GM13977 (cell line): Measurements from ENCODE around the gene FDXR.

Source experiments
- DNase-seq: peaks from one replicate; pipeline ENCODE4 v3.0.0; 2012; ENCODE audit warnings: low spot score
- in situ Hi-C: fragments of 300-500 bp; cut with MboI; formaldehyde crosslinking; loops from one replicate; pipeline ENCODE4 v1.12.0; 2022; ENCODE audit warnings: low sequenced_read_pairs, low pct_unique_long_range_greater_than_20kb, mixed read lengths, inconsistent platforms; ENCODE audit not compliant: unreplicated experiment
- TF ChIP-seq, protein P1 (sequence below): IDR thresholded peaks from 2 replicates; pipeline ENCODE4 v1.5.1; 2012; ENCODE audit warnings: mild to moderate bottlenecking, control low read depth; ENCODE audit not compliant: insufficient read depth; ENCODE audit errors: extremely low read depth, missing control alignments

FDXR gene

GRCh38 chr17:74830861-74831260 is 41.9 kb downstream of the FDXR start:
- in situ Hi-C loops = no loop called here
- no peak for DNase-seq
- TF ChIP-seq, protein P1, sequence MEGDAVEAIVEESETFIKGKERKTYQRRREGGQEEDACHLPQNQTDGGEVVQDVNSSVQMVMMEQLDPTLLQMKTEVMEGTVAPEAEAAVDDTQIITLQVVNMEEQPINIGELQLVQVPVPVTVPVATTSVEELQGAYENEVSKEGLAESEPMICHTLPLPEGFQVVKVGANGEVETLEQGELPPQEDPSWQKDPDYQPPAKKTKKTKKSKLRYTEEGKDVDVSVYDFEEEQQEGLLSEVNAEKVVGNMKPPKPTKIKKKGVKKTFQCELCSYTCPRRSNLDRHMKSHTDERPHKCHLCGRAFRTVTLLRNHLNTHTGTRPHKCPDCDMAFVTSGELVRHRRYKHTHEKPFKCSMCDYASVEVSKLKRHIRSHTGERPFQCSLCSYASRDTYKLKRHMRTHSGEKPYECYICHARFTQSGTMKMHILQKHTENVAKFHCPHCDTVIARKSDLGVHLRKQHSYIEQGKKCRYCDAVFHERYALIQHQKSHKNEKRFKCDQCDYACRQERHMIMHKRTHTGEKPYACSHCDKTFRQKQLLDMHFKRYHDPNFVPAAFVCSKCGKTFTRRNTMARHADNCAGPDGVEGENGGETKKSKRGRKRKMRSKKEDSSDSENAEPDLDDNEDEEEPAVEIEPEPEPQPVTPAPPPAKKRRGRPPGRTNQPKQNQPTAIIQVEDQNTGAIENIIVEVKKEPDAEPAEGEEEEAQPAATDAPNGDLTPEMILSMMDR = no peak

DNA sequence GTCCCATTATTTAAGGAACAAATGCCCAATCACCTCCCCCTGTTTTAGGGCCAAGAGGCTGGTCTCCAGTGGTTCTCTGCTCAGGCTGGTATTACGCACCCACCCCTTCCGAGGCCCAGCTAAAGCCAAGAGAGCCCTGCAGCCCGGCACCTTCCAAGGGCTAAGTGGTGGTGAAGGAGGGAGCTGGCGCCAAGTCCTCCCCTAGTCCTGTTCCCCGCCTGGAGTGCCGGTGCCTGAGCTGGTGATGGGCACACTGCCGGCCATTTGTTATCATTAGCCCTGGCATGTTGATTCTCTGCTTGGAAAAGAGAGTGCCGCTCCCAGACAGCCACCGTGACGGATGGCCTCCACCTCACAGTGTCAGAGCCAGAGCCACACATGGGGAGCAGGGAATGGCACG is 45.0 kb downstream of the FDXR start:
- in situ Hi-C loops = no loop called here
- DNase-seq = no peak
- TF ChIP-seq, protein P1 = no peak

DNA sequence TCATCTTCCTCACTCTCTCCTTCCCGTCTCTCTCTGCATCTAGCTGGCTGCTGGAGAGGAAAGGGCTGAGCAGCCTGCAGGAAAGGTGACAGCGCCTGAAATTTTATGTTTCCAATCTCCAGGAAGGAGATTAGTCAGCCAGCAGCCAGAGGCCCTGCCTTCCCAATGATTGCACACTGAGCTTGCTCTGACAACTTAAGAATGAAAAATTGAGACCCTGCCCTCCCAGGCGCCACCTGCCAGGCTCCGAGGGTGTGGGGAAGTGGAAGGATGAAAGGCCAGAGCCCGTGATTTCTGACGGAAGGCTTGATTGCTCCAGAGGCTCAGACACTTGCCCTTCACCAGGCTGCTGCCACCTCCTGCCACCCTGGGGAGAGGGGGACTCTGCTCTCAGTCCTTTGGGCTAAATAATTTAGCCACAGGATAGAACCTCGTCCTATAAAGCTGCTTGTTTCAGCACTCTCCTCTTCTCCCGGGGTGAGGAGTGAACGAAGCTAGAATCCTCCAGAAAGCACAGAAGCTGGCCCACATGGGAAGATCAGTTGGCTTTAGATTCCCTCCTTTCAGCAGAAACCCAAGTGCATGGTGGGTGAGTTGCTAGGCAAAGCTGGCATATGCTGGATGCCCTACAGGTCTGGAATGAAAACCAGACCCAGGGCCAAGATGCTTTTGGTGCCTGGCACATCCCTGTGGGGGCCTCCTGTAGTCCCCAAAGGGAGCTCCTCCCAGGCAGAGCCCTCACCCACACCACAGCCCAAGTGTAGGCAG is 46.7 kb downstream of the FDXR start:
- TF ChIP-seq, protein P1 = no peak
- in situ Hi-C loops = no loop called here
- DNase-seq = no peak

DNA sequence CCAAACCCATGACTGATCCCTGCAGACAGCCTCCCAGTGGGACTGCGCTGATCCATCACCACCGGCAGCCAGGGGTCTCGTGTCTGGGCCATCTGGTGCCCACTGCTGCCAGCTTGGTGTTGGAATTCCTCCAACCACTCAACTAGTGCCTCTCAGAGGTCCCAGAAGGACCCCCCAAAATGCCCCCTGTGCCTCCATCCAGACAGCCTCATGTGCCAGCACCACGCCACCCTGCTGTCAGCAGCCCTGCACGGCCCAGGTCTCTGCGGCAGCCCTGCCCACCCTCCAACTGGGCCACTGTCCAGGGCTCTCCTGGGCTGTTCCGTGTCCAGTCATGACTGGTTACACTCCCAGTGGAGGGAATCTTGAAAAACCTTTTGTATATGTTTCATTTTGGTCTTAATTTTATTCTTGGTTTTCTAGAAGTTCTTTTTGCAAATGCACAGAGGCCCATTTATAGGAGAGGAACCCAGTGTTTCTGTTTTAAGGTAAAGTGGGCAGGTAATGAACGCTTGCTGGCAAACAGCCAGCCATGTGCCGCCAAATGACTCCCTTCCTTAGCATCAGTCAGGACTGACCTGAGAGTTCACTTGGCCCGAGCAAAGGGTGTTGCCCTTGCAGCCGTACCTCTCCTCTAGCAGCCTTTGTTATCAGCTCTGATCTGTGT is 47.7 kb downstream of the FDXR start:
- no peak for DNase-seq
- TF ChIP-seq, protein P1 = no peak
- in situ Hi-C loops = no loop called here

- TF ChIP-seq, protein P1 = no peak
- in situ Hi-C loops = no loop called here
- DNase-seq = no peak
These were observed 49.8 kb downstream of the FDXR start for GRCh38 chr17:74822939-74823367.

DNA sequence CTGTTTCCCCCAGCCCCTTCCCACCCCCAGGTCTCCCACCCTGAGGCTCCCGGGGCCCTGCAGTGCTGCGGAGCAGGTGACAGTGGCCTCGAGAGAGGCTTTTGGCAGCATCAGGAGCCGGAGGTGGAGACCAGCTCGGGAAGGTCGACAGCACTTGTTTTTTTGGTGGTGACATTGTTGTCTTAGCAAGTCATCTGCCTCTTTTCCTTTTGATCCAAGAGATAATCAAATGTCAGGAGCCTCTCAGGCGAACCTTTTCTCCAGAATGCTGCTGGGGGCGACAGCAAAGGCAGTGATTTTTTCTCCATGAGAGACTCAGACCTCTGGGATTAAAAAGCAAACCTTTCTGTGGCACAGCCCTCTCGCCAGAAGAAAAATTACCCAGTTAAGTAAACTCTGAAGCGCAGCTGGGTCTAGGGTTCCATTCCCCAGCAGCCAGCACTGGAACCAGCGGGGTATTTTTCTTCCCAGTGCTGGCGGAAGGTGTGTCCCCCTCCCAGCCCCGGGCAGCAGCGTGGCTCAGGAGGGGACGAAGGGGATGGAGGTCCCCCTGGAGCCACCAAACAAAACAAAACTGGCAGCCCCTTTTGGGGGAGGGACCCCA is 50.4 kb downstream of the FDXR start:
- in situ Hi-C loops = no loop called here
- DNase-seq = no peak
- TF ChIP-seq, protein P1 = no peak
